SW 1271 (cell line): ENCODE data around the gene MRPS2.
"Not testable (repeated sequence)": the region's sequence is repeated elsewhere in the genome, so short reads cannot be mapped to it uniquely, and the experiment has no call there.

Experiments
- DNase-seq, 2 experiments: peaks; one replicate each; lab custom pipeline; 2025; lab: John Stamatoyannopoulos, UW

Gene MRPS2

GRCh38 chr9:135514342-135515082 lies 14.0 kb downstream of the MRPS2 start:
- no peak for DNase-seq

GRCh38 chr9:135515083-135515951 lies 14.8 kb downstream of the MRPS2 start:
- no peak for DNase-seq

- no peak for DNase-seq
Measured at GRCh38 chr9:135516132-135516860, 15.8 kb downstream of the MRPS2 start.

- DNase-seq = no peak
Measured at GRCh38 chr9:135517407-135517822, 16.9 kb downstream of the MRPS2 start.

- DNase-seq = no peak
Measured at GRCh38 chr9:135519179-135519971, 18.9 kb downstream of the MRPS2 start.

GRCh38 chr9:135520916-135521607 lies 20.6 kb downstream of the MRPS2 start, which contains the start of gene LCN1:
Gene LCN1, plus strand, starts transcription at chr9:135521440. Its CDS starts 58 bp downstream, at chr9:135521498.
- DNase-seq = no peak

- no peak for DNase-seq
Measured at GRCh38 chr9:135521608-135522095, 21.2 kb downstream of the MRPS2 start.

GRCh38 chr9:135522137-135522877 lies 21.8 kb downstream of the MRPS2 start:
- DNase-seq = no peak

GRCh38 chr9:135522931-135523330 lies 22.4 kb downstream of the MRPS2 start:
- DNase-seq = no peak

- DNase-seq = no peak
Measured at GRCh38 chr9:135523521-135524129, 23.1 kb downstream of the MRPS2 start.

GRCh38 chr9:135524130-135524861 lies 23.8 kb downstream of the MRPS2 start:
- no peak for DNase-seq

- no peak for DNase-seq
Measured at GRCh38 chr9:135525241-135526088, 25.0 kb downstream of the MRPS2 start.

GRCh38 chr9:135526089-135526729 lies 25.7 kb downstream of the MRPS2 start:
- no peak for DNase-seq

GRCh38 chr9:135526730-135527571 lies 26.5 kb downstream of the MRPS2 start:
- DNase-seq = no peak

GRCh38 chr9:135528842-135529435 lies 28.5 kb downstream of the MRPS2 start:
- not testable (repeated sequence) for DNase-seq

GRCh38 chr9:135530146-135530545 lies 29.7 kb downstream of the MRPS2 start:
- DNase-seq = no peak
